HT-29 (cell line): ENCODE data around the gene DNAJA2. TPM values are rescaled to one million over a fixed set of nuclear protein-coding genes. Genes with fewer than 3 reads are reported as not detected.
"Not testable (repeated sequence)": the region's sequence is repeated elsewhere in the genome, so short reads cannot be mapped to it uniquely, and the experiment has no call there.

Source experiments
- DNase-seq: peaks from one replicate; pipeline ENCODE4 v3.0.0-alpha.2; 2015; ENCODE audit warnings: low spot score
- total RNA-seq: library from RNA; depleted of rRNA; stranded (reverse); fragments of >200 nt; shearing (Covaris generic); gene quantifications from 2 replicates; pipeline ENCODE4 v1.2.3, GENCODE V29; 2014; rRNA removed

Gene DNAJA2
- 35.4 and 36.5 TPM in 2 replicates for total RNA-seq

- DNase-seq = peak; percentile 89
Observed at GRCh38 chr16:46973207-46973995, at the start of gene DNAJA2. TSS of gene DNAJA2 (minus strand) at chr16:46973674. CDS start at chr16:46973572, 102 bp downstream.

- DNase-seq = peak; percentile 23
Observed at GRCh38 chr16:47019568-47019967, 46.1 kb upstream of the DNAJA2 start.

- peak; percentile 69 for DNase-seq
Observed at GRCh38 chr16:47018223-47018891, 44.9 kb upstream of the DNAJA2 start.

- DNase-seq = no peak
Observed at GRCh38 chr16:47017636-47018035, 44.2 kb upstream of the DNAJA2 start.

- no peak for DNase-seq
Observed at GRCh38 chr16:47016700-47017133, 43.2 kb upstream of the DNAJA2 start.

- no peak for DNase-seq
Observed at GRCh38 chr16:47013910-47014309, 40.4 kb upstream of the DNAJA2 start.

GRCh38 chr16:47013172-47013571 lies 39.7 kb upstream of the DNAJA2 start:
- no peak for DNase-seq

GRCh38 chr16:47010812-47011211 lies 37.3 kb upstream of the DNAJA2 start:
- not testable (repeated sequence) for DNase-seq

GRCh38 chr16:47008612-47009011 lies 35.1 kb upstream of the DNAJA2 start:
- no peak for DNase-seq

- no peak for DNase-seq
Observed at GRCh38 chr16:47008174-47008573, 34.7 kb upstream of the DNAJA2 start.

GRCh38 chr16:47004652-47005051 lies 31.2 kb upstream of the DNAJA2 start:
- no peak for DNase-seq

GRCh38 chr16:47000066-47000465 lies 26.6 kb upstream of the DNAJA2 start:
- DNase-seq = not testable (repeated sequence)

GRCh38 chr16:46997844-46998243 lies 24.4 kb upstream of the DNAJA2 start:
- DNase-seq = no peak

GRCh38 chr16:46996952-46997458 lies 23.5 kb upstream of the DNAJA2 start:
- no peak for DNase-seq

- no peak for DNase-seq
Observed at GRCh38 chr16:46996391-46996790, 22.9 kb upstream of the DNAJA2 start.

GRCh38 chr16:46991729-46992704 lies 18.5 kb upstream of the DNAJA2 start:
- no peak for DNase-seq

GRCh38 chr16:46986896-46987295 lies 13.4 kb upstream of the DNAJA2 start:
- no peak for DNase-seq

GRCh38 chr16:46986438-46986837 lies 13.0 kb upstream of the DNAJA2 start:
- DNase-seq = no peak

GRCh38 chr16:46982335-46982734 lies 8.9 kb upstream of the DNAJA2 start:
- DNase-seq = no peak

GRCh38 chr16:46980926-46981325 lies 7.5 kb upstream of the DNAJA2 start:
- no peak for DNase-seq

- peak; percentile 38 for DNase-seq
Observed at GRCh38 chr16:46976550-46976949, 3.1 kb upstream of the DNAJA2 start.
